GM18520 (cell line): ENCODE results near the gene ZMPSTE24.
"Not testable (repeated sequence)": the region's sequence is repeated elsewhere in the genome, so short reads cannot be mapped to it uniquely, and the experiment has no call there.

Source experiments
- ATAC-seq: cut with Tn5 transposase; IDR thresholded peaks from one replicate; pipeline ENCODE4 v1.9.1; 2021; ENCODE audit not compliant: unreplicated experiment

ZMPSTE24 gene

DNA sequence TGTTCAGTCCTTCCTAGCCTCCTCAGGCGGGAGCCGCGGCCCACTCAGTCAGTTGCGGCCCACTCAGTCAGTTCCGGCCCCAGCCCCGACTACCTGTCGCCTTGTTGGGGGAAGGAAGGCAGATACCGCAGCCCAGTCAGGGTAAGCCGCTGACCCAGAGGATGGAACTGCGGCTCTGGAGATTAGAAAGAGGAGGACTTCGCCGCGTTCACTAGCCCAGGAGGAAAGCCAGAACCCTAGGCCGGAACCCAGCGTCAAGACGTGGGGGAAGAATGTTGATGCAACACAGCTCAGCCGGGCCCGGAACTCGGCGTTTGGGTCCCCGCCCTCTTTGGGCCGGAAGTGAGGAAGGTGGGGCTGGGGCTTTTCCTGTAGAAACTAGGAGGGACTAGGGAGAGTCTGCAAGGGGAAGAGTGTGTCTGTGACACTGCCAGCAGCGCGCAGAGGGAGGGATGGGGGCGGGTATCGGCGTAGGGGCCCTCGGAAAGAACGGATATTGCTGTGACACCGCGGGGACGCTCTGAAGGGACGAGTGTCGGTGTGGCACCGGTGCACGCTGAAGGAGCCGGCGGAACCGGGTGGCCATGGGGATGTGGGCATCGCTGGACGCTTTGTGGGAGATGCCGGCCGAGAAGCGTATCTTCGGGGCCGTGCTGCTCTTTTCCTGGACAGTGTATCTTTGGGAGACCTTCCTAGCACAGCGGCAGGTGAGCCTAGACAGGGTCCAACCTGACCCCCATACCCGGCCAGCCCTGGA lies at the start of gene ZMPSTE24:
Gene ZMPSTE24 (plus strand): TSS at position 549 of the 757 bp plus-strand sequence. CDS start 36 bp downstream, at position 585.
- peak; percentile 79 for ATAC-seq

GRCh38 chr1:40210511-40211204 lies 47.4 kb upstream of the ZMPSTE24 start:
- no peak for ATAC-seq

- no peak for ATAC-seq
Observed at GRCh38 chr1:40218333-40218732, 39.7 kb upstream of the ZMPSTE24 start.

- ATAC-seq: not testable (repeated sequence)
Observed at GRCh38 chr1:40221471-40221905, 36.5 kb upstream of the ZMPSTE24 start.

GRCh38 chr1:40221977-40222772 lies 35.9 kb upstream of the ZMPSTE24 start:
- ATAC-seq: no peak

DNA sequence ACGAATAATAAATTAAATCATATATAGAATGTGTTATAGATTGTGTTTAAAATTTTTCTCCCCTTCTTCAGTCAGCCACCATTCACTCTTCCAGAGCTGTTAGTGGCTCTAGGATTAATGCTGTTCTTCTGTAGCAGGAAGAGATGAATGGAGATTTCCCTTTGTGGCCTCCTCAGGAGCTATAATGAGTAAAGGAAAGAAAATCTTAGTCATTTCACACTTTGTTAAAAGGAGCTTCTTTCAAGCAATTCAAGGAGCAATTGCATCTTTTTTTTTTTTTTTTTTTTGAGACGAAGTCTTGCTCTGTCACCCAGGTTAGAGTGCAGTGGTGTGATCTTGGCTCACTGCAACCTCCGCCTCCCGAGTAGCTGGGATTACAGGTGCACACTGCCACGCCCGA lies 34.0 kb upstream of the ZMPSTE24 start:
- ATAC-seq: no peak

DNA sequence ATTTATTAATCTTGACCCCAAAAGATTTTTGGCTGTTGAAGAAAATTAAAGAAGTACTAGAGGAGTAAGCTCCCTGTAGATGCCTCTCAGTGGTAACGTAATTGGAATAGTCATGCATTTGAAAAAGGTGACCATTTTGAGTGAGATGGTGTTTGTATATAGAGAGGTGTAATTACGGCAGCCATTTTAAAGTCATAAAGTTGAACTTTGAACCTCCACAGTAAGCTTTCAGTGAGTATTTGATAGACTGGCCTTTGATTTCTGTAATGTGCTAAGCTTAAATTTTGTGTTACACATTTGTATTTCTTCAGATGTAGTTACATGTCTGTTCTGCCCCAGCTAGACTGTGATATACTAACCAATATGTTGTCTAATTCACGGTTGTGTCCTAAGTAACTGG lies 31.8 kb upstream of the ZMPSTE24 start:
- no peak for ATAC-seq

- peak; percentile 78 for ATAC-seq
Observed at GRCh38 chr1:40232444-40232843, 25.6 kb upstream of the ZMPSTE24 start.

GRCh38 chr1:40239626-40240025 lies 18.4 kb upstream of the ZMPSTE24 start:
- no peak for ATAC-seq

DNA sequence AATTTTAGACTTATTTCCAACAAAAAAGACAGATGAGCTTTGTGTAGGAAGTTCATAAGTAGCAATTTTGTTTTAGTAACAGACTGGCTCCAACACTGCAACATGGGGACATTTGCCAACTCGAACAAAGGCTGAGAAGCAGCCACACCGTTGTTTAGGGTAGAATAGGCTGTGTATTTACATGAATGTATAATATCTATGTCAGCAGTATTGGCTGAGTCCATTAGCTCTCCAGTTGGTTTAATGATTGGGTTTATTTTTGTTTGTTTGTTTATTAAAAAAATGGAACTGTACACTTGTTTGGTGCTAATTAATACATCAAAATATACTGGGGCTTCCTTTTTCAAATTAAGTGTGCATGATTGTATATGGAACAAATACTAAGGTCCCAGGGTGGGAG lies 17.6 kb upstream of the ZMPSTE24 start:
- no peak for ATAC-seq

DNA sequence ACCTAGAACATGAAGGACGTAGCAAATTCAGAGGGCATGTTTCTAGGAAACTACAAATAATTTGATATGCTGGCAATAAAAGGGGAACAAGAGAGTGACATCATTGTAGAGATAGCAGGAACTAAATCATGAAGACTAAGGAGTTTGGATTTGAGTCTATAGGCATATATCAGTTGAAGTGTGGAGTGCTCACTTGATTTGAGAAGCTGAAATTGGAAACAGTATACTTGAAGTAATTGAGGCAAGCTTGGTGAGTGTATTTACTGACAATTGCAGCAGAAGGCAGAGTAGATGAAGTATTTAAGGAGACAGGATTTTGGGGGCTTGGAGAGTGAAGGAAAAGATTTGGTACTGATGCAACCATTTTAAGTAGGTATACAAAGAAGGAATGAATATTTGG lies 16.7 kb upstream of the ZMPSTE24 start:
- ATAC-seq: no peak

DNA sequence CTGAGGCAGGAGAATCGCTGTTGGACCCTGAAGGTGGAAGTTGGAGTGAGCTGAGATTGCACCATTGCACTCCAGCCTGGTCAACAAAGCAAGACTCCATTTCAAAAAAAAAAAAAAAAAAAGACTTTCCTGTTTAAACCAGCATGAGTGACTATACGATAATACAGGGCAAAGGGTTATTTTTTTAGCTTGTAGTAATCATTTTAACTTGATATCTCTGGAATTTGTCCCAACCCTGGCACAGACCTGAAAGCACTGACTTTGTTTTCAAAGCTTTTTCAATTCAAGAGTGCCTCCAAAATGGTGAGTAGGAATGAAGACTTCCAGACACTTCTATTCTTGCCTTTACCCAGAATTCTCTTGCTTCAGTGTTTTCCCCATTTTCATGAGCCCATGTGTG lies 14.7 kb upstream of the ZMPSTE24 start:
- ATAC-seq: no peak

DNA sequence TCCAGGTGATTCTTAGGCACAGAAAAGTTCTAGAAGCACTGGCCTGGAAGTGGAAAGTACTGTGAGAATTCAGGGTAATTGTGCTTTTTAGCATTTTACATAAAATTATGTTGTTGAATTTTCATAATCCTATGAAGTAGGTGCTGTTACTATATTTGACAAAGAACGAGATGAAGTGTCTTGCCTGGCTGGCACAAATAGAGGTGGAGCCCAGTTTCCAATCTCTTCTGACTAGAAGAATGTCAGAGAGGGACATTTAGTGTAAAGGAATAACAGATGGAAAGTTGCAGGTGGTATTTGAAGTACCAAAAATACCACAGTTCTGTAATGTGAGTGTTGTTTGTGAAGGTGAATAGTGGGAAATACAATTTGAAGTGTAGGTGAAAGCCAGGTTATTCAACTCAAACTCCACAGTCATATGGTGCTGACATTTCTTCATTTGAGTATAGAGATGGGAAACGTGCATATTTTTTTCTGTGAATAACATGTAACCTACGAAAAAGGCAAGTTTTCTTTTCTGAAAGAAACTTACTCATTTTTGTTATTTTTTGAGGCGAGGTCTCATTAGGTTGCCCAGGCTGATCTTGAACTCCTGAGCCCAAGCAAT lies 13.8 kb upstream of the ZMPSTE24 start:
- no peak for ATAC-seq

DNA sequence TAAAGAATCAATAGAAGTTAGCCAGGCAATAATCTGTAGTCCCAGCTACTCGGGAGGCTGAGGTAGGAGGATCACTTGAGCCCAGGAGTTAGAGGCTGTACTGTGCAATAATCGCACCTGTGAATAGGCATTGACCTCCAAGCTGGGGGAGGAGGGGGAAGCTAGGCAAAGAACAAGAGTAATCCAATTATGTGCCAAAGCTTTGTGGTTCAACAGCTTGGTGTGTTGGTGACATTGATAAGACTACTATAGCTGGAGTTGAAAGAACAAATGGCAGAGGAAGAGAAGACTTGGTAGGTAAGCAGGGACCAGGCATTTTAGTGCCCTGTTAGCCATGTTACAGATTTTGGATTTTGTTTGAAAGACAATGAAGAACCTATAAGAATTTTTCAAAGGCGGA lies 12.3 kb upstream of the ZMPSTE24 start:
- ATAC-seq: no peak

DNA sequence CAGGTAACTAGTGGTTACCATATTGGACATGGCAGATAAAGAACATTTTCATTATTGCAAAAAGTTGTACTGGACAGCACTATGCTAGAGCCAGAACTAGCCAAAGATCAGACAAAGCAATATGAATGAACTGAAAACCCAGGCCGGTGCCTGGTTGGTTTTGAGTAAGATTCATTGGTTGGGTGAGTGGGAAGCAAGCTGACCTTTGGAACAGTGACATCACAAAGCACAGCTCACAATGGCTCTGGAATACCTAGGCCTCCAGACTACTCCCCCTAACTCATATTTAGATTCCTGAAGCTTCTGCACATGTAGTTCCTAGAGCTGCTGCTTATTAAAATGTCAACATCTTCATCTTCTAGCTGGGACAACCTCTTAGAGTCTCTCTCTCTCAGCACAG lies 10.4 kb upstream of the ZMPSTE24 start, which contains the start of gene TMCO2:
Gene TMCO2 (plus strand): TSS at position 283 of the 400 bp plus-strand sequence. CDS start 57 bp downstream, at position 340.
- ATAC-seq: no peak

DNA sequence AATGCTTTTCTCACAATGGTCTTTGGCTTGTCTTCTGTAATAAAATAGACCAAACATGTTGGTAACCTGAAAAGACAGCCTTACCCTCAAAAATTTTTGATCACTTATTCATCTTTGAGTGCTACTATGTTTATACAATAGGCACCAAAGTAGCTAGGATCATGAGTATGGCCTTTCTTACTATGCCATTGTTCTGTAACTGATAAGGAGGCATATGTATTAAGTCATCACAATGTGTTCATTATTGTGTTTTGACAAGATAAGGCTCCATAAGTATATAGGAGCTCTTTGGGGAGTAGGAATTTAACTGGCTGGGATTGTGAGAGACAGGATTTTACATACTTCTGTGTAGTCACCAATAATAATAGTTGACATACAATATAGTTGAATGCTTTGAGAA lies 9.6 kb upstream of the ZMPSTE24 start:
- ATAC-seq: no peak

DNA sequence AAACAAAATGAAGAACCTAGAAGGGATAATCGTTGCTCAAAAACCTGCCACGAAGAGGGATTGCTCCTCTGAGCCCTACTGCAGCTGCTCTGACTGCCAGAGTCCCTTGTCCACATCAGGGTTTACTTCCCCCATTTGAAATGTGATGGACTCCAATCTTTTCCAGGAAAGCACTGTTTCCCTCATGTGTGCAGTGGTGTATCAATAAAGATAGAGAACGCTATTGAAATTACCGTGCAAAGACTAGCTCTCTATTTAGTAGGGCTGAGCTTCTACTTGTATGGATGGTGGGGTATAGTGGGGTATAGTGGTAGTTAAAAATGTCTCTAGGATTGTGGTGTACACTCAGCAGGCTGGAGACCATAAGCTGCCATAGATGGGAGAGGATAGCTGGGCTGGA lies 6.6 kb upstream of the ZMPSTE24 start:
- ATAC-seq: no peak

GRCh38 chr1:40252601-40253000 lies 5.4 kb upstream of the ZMPSTE24 start:
- no peak for ATAC-seq

DNA sequence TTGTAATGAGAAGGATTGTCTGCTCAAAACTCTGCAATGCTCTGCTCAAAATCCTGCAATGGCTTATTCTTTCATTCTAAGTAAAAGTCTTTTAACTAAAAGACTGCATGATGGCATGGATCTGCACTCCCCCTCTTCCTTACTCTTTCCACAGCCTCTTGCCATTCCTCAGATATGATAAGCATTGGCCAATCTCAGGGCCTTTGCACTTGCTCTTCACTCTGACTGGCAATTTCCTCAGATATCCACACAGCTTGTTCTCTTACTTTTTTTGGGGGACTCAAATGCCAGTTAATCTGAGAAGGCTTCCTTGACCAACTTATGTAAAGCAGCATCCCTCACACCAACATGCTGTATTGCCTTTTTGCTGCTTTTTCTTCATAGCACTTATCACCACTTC lies 2.8 kb upstream of the ZMPSTE24 start:
- no peak for ATAC-seq

- no peak for ATAC-seq
Observed at GRCh38 chr1:40256401-40257084, 1.5 kb upstream of the ZMPSTE24 start.

DNA sequence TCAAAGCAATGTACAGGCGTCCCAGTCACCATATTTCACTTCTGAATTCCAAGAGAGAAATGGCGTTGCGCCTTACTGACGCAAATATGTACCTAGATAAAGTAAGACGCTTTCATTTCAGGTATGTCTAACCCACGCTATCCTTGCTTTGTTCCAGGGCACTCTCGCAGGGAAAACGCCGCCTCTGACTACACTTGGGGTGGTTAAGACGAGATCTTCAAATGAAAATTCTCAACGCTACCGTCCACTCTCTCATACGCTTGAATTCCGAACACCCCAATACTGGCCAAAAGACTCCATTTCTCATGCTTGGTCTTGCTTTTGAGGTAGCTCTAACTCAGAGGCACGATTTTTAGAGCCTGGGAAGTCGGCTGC lies 736 bp upstream of the ZMPSTE24 start:
- no peak for ATAC-seq
